Right lobe of liver (tissue), 4 donors: ENCODE measurements around the gene MEX3A.

Experiments
- CTCF ChIP-seq, 4 donors: fragments of 200-600 bp in 3 of 4; fragments of 450-650 bp in 1 of 4; IDR thresholded peaks; one replicate each; pipeline versions ENCODE4 v1.5.1 to v1.8.0; 2016 to 2022; ENCODE audit warnings: antibody characterized with exemption in 4 of 4, mild to moderate bottlenecking in 2 of 4
- POLR2A ChIP-seq: fragments of 450-650 bp; IDR thresholded peaks from one replicate; pipeline ENCODE4 v1.6.1; 2017; ENCODE audit warnings: antibody characterized with exemption, mild to moderate bottlenecking
- donor health status: DM: no; HTN: no; CAD: no.
- donor health status: DM: no; HTN: no; CAD: no.
- donor health status: DM: no; HTN: yes; CAD: no.

DNA sequence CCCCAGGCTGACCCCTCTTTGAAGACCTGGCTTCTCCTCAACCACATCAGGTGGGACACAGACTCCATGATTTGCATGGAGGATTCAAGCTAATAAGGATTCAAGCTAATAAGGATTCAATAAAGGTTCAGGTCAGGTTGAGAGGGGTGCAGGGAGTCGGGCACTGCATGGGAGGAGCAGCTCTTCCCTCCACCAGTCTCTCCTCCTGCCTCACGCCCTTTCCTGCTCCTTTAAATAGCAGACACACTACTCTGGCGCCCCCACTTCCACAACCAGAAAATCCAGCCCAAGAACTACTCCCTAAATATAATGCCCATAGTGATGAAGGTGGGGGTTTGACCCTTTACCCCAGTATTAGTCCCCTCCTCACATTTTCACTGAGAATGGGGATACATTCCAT is 7.1 kb downstream of the MEX3A start:
- no peak for TF ChIP-seq CTCF (IDR thresholded peaks at IDR 0.05)
- no peak for TF ChIP-seq POLR2A
